Sigmoid colon (tissue), 7 donors: Measurements from ENCODE around the gene RBM15. TPM values are rescaled to one million over a fixed set of nuclear protein-coding genes. Genes with fewer than 3 reads are reported as not detected.

Experiments
- DNase-seq: peaks from one replicate; pipeline ENCODE4 v3.0.0-alpha.2; 2019
- H3K27ac ChIP-seq, 4 donors: fragments of 200-600 bp; sonication (generic); one replicate each; pipeline ENCODE4 v1.5.1; 2016 to 2019; ENCODE audit warnings: mild to moderate bottlenecking in 1 of 4
- H3K27me3 ChIP-seq, 3 donors: fragments of 200-600 bp; sonication (generic); one replicate each; pipeline ENCODE4 v1.5.1; 2019; ENCODE audit warnings: mild to moderate bottlenecking in 1 of 3
- H3K36me3 ChIP-seq, 4 donors: fragments of 200-600 bp; sonication (generic); one replicate each; pipeline ENCODE4 v1.5.1; 2016 to 2019
- H3K4me1 ChIP-seq, 4 donors: fragments of 200-600 bp; sonication (generic); one replicate each; pipeline ENCODE4 v1.5.1; 2017 to 2019
- H3K4me3 ChIP-seq, 4 donors: fragments of 200-600 bp; sonication (generic); one replicate each; pipeline ENCODE4 v1.5.1; 2017 to 2019; ENCODE audit warnings: mild to moderate bottlenecking in 2 of 4, moderate library complexity in 1 of 4
- H3K9me3 ChIP-seq, 4 donors: fragments of 200-600 bp in 3 of 4; sonication (generic) in 3 of 4; one replicate each; pipeline versions ENCODE4 v1.5.1 to v1.6.1; 2013 to 2019
- CTCF ChIP-seq, 4 experiments: fragments of 450-650 bp in 3 of 4; fragments of 200-600 bp in 1 of 4; IDR thresholded peaks; one replicate each; pipeline ENCODE4 v1.5.1; 2016 to 2019; ENCODE audit warnings: antibody characterized with exemption in 4 of 4, mild to moderate bottlenecking in 3 of 4, moderate library complexity in 2 of 4
- EP300 ChIP-seq, 4 donors: sonication (generic); formaldehyde crosslinking; IDR thresholded peaks; one replicate each; pipeline ENCODE4 v1.6.1; 2017; ENCODE audit warnings: antibody characterized with exemption in 4 of 4
- POLR2A ChIP-seq, 2 donors: fragments of 450-650 bp; IDR thresholded peaks; one replicate each; pipeline ENCODE4 v1.6.1; 2016; ENCODE audit warnings: antibody characterized with exemption in 2 of 2, mild to moderate bottlenecking in 2 of 2, moderate library complexity in 2 of 2
- POLR2AphosphoS5 ChIP-seq, 4 donors: sonication (generic); formaldehyde crosslinking; IDR thresholded peaks; one replicate each; pipeline ENCODE4 v1.6.1; 2017; ENCODE audit warnings: antibody characterized with exemption in 4 of 4
- WGBS, 2 donors: extraction: QIAGEN DNeasy Blood & Tissue Kit; methylation state at CpG; one replicate each; pipeline ENCODE4 v1.1.7; 2013; 5-methylcytosine and 5-hydroxymethylcytosine counted together
- intact Hi-C: fragments of 100-400 bp; cut with DNase I; formaldehyde crosslinking; loops from one replicate; pipeline ENCODE4 v1.15.1; 2023
- polyA plus RNA-seq, 3 donors: library from polyadenylated mRNA; stranded (reverse); fragments of 200-250 nt; gene quantifications; one replicate each; pipeline ENCODE4 v1.2.3, GENCODE V29; 2013
- total RNA-seq, 4 donors: library from RNA; depleted of rRNA; stranded (reverse); fragments of >200 nt; gene quantifications; one replicate each; pipeline ENCODE4 v1.1.0, GENCODE V29; 2016
- donor health status: healthy with polysubstance abuse.
- donor health status: Bipolar disorder and iron deficiency.
- donor health status: healthy.

The RBM15 gene
- total and polyA plus RNA-seq, 7 donors, result 1.8 to 32.1 (median 23.2) TPM

GRCh38 chr1:110356379-110356778 is 17.2 kb downstream of the RBM15 start:
- no peak overlapping the region for H3K27ac ChIP-seq
- H3K27me3 ChIP-seq, result no peaks in the 10 kb centered on the region
- TF ChIP-seq CTCF (IDR thresholded peaks at IDR 0.05), result no peak
- no peak for TF ChIP-seq POLR2AphosphoS5 (IDR thresholded peaks at IDR 0.05)
- TF ChIP-seq POLR2A (IDR thresholded peaks at IDR 0.05), result no peak
- TF ChIP-seq EP300 (IDR thresholded peaks at IDR 0.05), result no peak
- peaks cover 0 to 12% (median 0%) of the 10 kb centered on the region in 4 donors for H3K4me1 ChIP-seq
- DNase-seq, result no peak
- peaks cover 0 to 7% (median 2%) of the 10 kb centered on the region in 4 donors for H3K36me3 ChIP-seq
- intact Hi-C loops, result no loop called here
- WGBS, 2 donors, result 41 to 76% methylated on average over 2 of the region's 2 CpGs
- H3K4me3 ChIP-seq, result no peak overlapping the region
- no peaks in the 10 kb centered on the region for H3K9me3 ChIP-seq

- no peak for TF ChIP-seq POLR2A (IDR thresholded peaks at IDR 0.05)
- TF ChIP-seq EP300 (IDR thresholded peaks at IDR 0.05), result no peak
- TF ChIP-seq POLR2AphosphoS5 (IDR thresholded peaks at IDR 0.05), result no peak
- TF ChIP-seq CTCF (IDR thresholded peaks at IDR 0.05), result no peak
- H3K9me3 ChIP-seq, result no peaks in the 10 kb centered on the region
- no peak for DNase-seq
- peaks cover 0 to 7% (median 0%) of the 10 kb centered on the region in 4 donors for H3K4me1 ChIP-seq
- H3K4me3 ChIP-seq, result no peak overlapping the region
- peaks cover 0 to 32% (median 2%) of the 10 kb centered on the region in 4 donors for H3K36me3 ChIP-seq
- H3K27me3 ChIP-seq, result no peaks in the 10 kb centered on the region
- intact Hi-C loops, result no loop called here
- WGBS, 2 donors, result 91 to 95% methylated on average over 2 of the region's 2 CpGs
- no peak overlapping the region for H3K27ac ChIP-seq
These were observed 21.3 kb downstream of the RBM15 start for GRCh38 chr1:110360431-110360830.

DNA sequence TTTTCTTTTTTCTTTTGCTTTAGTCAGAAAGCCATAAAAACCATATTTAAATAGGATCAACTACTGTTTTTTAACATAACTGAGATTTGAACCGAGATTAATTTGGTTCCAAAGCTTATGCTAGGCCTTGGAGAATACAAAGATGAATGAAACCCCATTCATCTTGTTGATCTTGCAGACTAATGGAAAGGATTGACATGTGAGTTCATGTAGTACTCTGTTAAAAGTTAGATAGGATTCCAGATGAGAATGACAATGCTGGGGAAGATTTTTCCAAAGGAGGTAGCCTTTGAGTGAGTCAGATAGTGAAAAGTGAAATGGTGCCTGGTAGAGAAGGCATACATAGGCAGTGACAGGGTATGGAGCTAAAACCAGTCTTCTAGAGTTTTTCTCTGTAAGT is 22.7 kb downstream of the RBM15 start:
- peaks cover 0 to 38% (median 0%) of the 10 kb centered on the region in 4 donors for H3K36me3 ChIP-seq
- 97 to 98% methylated on average over 1 of the region's 1 CpG for WGBS, 2 donors
- no peaks in the 10 kb centered on the region for H3K27me3 ChIP-seq
- H3K4me1 ChIP-seq, result no peaks in the 10 kb centered on the region
- no peak overlapping the region for H3K27ac ChIP-seq
- TF ChIP-seq CTCF (IDR thresholded peaks at IDR 0.05) (no peak), EP300 (IDR thresholded peaks at IDR 0.05) (no peak), POLR2A (IDR thresholded peaks at IDR 0.05) (no peak), POLR2AphosphoS5 (IDR thresholded peaks at IDR 0.05) (no peak)
- intact Hi-C loops, result no loop called here
- DNase-seq, result no peak
- no peak overlapping the region for H3K4me3 ChIP-seq
- H3K9me3 ChIP-seq, result no peaks in the 10 kb centered on the region

GRCh38 chr1:110364221-110364620 is 25.0 kb downstream of the RBM15 start:
- Histone ChIP-seq H3K4me3 (no peak overlapping the region), H3K9me3 (no peaks in the 10 kb centered on the region), H3K27ac (no peak overlapping the region), H3K4me1 (no peaks in the 10 kb centered on the region), H3K27me3 (no peaks in the 10 kb centered on the region), H3K36me3 (peaks cover 0 to 38% (median 0%) of the 10 kb centered on the region in 4 donors)
- 94 to 97% methylated on average over 3 of the region's 3 CpGs for WGBS, 2 donors
- intact Hi-C loops, result no loop called here
- TF ChIP-seq CTCF (IDR thresholded peaks at IDR 0.05) (no peak), POLR2AphosphoS5 (IDR thresholded peaks at IDR 0.05) (no peak), EP300 (IDR thresholded peaks at IDR 0.05) (no peak), POLR2A (IDR thresholded peaks at IDR 0.05) (no peak)
- DNase-seq, result no peak

- Histone ChIP-seq H3K36me3 (peaks cover 0 to 56% (median 7%) of the 10 kb centered on the region in 4 donors), H3K4me1 (no peaks in the 10 kb centered on the region), H3K9me3 (no peaks in the 10 kb centered on the region), H3K4me3 (no peak overlapping the region), H3K27me3 (no peaks in the 10 kb centered on the region), H3K27ac (no peak overlapping the region)
- intact Hi-C loops, result no loop called here
- TF ChIP-seq CTCF (IDR thresholded peaks at IDR 0.05), result no peak
- no peak for TF ChIP-seq EP300 (IDR thresholded peaks at IDR 0.05)
- TF ChIP-seq POLR2A (IDR thresholded peaks at IDR 0.05), result no peak
- TF ChIP-seq POLR2AphosphoS5 (IDR thresholded peaks at IDR 0.05), result no peak
- 13 to 55% methylated on average over 1 of the region's 1 CpG for WGBS, 2 donors
- DNase-seq, result no peak
These were observed 31.6 kb downstream of the RBM15 start for GRCh38 chr1:110370827-110371226.
